NCI-H2107 treated with DMSO at 0.1 percent for 48 hours (cell line): ENCODE data around the gene NHERF2.
"Not testable (repeated sequence)": the region's sequence is repeated elsewhere in the genome, so short reads cannot be mapped to it uniquely, and the experiment has no call there.

Experiments
- DNase-seq: peaks from one replicate; lab custom pipeline; 2025; ENCODE audit not compliant: unreplicated experiment; lab: John Stamatoyannopoulos, UW

Gene NHERF2

DNA sequence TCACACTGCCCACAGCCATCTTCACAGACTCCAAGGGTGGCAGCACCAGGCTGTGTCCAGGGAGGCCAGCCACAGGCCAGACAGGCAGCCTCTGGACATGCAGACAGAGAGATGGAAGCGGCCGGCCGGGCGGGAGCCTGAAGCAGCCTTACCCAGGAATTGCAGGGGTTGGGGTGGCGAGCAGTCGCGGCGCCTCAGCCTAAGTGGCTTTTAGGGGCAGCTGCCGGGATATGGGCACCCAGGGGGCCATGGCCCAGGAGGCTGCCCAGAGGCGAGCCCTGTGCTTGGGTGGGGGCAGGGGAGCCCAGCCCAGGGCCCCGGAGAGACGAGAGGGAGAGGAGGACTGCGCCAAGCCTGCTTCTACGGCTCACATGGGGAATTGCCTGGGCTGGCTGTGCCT is 1.5 kb upstream of the NHERF2 start:
- no peak for DNase-seq

DNA sequence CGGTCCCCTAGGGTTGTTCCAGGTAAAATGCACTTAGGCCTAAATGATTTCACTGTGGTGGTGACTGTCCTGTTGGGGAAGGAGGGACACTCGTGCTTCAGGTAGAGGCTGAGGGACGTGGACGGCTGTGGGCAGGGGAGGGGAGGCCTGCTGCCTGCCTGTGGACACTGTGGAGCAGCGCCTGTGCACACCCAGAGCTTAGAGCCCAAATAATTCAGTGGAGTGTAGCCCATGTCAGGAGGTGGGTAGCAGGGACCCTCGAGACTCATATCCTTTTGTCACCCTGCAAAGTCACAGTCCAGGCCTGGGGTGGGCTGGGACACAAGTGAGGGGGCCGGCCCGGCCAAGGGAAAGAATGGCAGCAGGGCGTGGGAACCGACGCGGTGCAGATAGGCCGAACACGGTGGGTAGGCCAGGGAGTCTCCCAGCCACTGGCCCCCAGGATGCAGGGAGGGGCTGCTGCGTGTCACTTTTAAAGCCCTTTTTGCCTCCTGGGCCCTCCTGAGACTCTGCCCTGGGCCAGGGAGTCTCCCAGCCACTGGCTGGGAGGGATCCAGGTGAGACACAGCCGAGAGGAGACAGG is 733 bp upstream of the NHERF2 start:
- DNase-seq: no peak

DNA sequence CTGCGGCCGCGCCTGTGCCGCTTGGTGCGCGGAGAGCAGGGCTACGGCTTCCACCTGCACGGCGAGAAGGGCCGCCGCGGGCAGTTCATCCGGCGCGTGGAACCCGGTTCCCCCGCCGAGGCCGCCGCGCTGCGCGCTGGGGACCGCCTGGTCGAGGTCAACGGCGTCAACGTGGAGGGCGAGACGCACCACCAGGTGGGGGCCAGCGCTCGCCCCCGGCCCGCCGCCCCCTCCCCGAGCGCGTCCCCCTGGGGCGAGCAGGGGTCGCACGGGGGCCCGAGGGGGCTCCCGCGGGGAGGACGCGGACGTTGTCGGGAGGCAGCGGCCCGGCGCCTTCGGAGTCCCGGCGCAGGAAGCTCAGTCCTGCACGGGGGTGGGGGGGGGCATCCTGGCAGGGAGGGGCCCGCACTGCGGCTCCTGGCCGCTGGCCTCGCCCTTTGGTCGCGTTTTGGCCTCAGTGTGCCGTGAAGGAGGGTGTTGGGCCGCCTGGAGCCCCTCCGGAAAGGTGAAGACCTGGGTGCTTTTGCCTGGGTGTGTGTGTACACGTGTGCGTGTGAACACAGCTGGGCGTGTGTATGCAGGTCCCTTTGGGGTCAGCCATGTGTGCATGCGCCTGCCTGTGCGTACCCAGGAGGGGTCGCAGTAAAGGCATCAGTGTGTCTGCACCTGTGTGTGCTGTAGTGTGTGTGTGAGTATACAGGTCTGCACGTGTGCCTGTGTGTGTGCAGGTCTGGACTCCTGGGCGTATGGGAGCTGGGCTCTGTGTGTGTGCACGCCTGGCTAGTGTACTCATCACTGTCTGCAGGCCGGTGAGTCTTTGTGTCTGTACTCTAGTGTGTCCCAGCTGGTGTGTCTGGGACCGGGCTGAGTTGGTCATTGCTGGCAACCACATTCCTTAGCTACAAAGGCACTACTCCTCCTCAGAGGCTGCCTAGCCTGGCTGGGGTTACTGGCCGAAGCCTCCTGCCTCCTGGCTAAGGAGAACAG is 615 bp downstream of the NHERF2 start:
- DNase-seq: no peak

DNA sequence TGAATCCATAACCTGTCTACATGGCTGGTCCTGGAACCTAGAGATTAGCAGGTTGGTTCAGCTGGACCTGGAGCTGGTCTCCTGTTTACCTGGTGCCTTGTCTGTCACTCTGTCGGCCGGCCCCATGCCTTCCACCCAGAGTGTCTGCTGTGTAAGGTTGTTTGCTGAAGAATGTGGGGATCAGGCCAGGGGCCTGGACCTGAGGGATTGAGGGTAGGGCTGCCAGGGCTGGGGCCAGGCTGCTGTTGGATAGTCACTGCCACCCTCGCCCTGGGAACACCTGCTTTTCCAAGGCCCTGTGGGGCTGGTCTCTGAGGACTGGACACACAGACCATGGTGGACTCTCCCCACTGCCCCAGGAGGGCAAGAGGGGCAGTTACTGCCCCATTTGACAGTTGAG is 1.4 kb downstream of the NHERF2 start:
- DNase-seq: no peak

DNA sequence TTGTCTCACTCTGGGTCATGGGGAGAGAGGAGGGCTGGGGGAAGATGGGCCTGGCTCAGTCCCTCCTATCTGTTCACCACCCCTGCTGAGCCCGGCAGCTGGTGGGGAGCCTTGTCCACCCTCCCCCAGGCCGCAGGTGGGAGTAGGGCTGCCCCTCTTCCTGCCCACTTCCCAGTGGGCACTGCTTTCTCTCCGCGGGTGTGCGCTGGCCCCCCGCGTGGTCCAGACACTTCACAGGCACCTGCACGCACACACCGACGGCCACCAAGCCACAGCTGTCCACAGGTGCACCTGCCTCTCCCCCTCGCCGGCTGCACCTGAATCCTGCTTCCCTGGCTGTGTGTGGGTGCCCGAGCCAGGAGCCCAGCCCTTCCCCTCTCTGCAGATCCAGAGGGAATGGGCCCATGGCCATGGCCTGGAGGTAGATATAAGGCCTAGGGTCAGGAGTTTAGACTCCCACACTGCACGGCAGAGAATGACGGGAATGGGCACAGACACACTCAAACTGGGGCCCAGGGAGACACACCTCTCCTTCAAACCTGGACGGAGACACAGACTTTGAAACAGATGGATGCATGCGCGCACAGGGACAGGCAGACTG is 2.0 kb downstream of the NHERF2 start:
- peak; percentile 42 for DNase-seq

DNA sequence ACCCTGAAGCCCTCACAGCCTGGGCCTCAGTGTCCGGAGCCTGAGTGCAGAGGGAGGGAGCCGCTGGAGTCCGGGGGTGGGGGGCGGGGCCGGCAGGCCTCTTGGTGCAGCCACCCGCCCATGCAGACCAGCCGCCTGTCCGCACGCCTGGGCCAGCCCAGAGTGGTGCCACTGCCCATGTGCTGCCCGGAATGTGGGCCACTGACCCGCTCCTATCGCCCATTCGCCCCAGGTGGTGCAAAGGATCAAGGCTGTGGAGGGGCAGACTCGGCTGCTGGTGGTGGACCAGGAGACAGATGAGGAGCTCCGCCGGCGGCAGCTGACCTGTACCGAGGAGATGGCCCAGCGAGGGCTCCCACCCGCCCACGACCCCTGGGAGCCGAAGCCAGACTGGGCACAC is 2.6 kb downstream of the NHERF2 start:
- no peak for DNase-seq

DNA sequence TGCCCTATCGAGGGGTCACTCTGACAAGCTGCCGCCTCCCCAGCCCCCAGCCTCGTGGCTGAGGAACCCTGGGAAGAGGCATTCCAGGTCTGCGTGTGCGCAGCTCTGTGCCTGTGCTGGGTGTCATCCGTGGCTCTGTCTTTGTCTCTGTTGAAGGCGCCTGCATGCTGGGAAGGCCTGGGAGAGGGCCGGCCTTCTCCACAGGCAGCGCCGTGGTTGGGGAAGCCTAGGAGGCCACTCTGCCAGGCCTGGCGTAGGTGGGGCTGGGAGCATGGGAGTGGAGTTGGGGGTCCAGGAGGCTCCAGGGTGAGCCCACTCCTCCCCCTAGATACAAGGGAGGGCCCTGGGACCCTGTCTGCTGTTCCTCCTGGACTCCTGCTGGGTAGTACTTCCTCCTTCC is 3.3 kb downstream of the NHERF2 start:
- DNase-seq: no peak

DNA sequence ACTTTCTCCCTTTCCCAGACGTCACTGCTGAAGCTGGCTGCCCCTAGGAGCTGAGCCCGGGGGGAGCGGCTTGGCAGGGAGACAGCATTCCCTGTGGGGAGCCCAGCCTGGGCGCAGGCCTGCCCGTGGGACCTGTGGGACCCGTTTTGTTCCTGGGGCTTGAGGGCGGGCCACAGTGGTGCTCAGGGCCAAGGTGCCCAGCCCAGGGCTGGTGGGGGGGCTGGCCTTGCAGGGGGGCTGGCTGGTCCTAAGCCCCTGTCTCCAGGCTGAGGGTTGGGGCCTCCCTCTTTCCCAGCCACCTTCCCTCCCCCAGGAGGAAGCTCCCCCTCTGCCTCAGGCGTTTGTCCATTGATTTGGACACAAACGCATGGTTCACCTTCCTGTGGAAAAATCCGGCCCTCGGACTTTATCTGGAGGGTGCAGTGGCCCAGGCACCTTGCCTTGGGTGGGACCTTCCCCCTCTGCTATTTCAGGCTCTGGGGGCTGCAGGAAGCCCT is 4.4 kb downstream of the NHERF2 start:
- DNase-seq: no peak

DNA sequence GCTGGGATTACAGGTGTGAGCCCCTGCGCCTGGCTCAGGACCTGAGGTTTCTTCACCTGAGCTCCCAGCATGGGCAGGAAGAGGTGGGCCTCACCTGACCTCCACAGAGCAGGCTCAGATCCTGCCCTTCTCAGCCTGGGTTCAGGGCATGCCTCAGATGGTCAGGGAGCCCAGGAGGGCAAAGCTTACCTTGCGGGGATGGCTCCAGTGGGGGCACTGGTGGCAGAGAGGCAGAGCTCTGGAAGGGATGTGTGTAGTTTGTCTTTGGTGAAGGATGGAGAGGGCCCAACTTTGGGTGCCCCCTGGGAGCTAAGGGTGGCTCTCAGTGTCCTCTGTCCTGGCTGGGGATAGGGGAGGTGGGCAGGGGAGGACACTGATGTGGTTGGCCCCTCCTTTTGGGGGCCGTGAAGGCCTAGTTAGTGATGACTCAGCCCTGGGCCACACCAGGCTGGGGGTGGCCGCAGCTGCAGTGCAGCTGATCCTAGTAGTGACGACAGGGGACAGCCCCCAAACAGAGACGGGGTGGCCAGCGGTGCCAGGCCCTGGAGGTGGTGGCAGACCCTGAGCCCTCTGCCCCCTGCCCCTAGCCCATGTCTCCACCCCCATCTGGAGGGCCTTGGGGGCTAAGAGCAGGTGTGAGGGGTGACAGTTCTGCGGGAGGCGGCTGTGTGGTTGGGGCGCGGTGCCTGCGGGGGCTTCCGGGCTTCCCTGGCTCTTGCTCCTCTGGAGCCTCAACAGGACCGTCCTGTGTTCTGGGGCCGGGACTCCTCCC is 5.8 kb downstream of the NHERF2 start:
- no peak for DNase-seq

DNA sequence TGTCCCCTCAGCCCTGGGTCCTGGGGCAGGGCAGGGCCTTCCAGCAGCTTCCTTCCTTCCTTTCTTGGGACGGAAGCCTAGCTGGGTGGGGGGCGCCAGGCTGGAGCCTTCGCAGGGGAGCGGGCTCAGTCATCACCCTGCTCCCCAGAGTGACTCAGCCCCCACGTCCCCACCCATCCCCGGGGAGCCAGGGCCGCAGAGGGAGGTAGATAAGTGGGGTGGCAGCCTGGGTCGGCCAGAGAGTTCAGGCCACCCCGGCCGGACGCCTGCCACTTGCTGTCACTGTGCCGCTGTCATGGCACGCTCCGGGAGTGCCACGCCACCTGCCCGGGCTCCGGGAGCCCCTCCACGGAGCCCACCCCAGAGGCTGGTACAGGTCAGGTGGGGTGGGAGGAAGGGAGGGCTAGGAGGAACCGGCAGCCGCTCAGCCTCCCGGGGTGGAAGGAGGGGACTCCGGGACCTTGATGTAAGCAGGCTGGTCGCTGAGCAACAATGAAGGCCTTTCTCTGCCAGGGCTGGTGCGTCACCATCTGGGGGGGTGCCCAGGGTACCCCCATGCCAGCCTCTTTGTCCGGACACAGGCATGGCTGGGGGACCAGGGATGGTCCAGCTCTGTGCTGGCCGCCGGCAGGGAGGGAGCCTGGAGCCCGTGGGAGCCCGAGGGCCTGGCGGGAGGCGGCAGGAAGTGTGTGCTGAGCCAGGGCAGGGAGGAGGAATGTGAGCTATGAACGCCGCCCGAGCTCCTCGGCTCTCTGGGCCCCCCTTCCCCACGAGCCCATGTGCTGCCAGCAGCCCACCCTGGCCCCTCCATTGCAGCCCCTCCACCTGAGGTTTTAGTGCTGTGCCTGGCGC is 6.6 kb downstream of the NHERF2 start:
- DNase-seq: no peak

DNA sequence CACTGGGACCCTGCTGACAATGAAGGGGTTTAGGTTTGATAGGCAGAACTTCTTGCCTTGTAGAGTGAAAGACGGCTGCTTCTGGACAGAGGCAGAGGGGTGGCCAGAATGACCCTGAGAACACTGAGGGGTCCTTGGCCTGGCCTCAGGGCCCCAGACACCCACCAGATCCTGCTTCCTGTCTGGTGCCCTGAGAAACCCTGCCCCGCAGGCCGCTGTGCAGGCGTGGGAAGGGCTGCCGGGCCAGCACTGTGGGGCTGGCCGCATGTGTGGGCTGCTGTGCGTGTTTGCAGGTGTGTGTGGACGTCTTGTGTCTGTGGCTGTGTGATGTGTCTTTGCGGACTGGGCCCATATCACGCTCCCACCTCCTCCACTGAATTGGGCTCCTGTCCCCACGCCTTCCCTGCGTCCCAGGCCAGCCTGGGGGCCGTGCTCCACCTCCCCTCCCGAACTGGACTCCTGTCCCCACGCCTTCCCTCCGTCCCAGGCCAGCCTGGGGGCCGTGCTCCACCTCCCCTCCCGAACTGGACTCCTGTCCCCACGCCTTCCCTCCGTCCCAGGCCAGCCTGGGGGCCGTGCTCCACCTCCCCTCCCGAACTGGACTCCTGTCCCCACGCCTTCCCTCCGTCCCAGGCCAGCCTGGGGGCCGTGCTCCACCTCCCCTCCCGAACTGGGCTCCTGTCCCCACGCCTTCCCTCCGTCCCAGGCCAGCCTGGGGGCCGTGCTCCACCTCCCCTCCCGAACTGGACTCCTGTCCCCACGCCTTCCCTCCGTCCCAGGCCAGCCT is 7.4 kb downstream of the NHERF2 start:
- DNase-seq: not testable (repeated sequence)

DNA sequence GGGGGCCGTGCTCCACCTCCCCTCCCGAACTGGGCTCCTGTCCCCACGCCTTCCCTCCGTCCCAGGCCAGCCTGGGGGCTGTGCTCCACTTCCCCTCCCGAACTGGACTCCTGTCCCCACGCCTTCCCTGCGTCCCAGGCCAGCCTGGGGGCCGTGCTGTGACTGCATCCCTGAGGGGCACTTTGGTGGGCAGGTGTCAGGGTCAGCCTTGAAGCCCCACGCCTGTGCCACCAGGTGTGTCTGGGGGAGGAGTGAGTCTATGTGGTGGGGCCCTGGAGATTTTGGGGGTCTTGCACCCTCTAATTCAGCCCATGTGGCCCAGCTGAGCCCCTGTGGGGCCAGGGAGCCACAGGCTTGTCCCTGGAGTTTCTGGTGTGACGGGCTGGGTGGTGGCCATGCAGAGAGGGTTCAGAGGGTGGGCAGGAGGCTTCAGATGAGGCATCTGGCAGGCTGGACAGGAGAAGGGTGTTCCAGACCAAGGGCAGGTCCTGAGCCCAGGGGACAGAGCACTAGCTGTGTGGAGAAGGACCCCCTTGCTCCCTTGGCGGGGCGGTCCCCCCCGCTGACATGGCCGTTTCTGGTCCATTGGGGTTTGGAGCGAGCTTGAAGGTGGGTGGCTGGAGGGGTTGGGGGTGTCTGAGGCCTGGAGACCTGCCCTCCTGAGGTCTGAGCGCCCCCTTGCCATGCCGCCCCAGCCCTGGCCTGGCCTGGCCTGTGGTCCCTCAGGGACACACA is 8.2 kb downstream of the NHERF2 start:
- DNase-seq: no peak

DNA sequence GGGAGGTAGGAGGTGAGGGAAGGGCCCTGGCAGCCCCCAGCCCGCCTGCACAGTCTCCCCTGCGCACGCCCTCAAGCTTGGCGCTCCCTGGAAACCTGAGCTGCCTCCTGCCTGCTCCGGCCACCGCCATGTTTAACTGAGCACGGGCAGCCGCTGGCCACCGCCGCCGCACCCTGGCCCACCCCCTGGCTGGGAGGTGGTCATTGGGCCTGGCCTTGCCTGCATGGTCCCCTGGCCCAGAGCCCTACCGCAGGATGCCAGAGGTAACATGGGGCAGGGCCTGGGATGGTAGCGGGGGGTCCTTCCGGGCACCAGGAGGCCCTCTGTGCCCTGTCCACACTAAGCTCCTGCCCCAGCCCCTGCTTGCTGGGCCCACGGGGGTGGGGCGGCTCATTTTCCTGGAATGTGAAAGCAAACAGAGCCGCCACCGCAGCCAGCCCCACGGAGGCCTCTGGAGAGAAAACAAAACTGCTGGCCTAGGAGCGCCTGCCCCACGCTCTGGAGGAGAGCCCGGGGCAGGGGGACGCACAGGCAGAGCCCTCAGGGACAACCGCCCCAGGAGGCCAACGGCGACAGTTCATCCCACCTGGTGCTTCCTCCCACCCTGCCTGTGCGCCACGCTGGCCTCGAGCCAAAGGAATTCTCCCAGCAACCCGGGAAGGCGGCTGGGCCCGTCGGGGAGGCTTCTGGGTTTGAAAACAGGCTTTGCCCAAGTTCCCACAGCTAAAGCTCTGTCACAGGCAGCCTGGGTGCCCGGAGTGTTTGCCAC is 8.9 kb downstream of the NHERF2 start:
- DNase-seq: peak; percentile 77

DNA sequence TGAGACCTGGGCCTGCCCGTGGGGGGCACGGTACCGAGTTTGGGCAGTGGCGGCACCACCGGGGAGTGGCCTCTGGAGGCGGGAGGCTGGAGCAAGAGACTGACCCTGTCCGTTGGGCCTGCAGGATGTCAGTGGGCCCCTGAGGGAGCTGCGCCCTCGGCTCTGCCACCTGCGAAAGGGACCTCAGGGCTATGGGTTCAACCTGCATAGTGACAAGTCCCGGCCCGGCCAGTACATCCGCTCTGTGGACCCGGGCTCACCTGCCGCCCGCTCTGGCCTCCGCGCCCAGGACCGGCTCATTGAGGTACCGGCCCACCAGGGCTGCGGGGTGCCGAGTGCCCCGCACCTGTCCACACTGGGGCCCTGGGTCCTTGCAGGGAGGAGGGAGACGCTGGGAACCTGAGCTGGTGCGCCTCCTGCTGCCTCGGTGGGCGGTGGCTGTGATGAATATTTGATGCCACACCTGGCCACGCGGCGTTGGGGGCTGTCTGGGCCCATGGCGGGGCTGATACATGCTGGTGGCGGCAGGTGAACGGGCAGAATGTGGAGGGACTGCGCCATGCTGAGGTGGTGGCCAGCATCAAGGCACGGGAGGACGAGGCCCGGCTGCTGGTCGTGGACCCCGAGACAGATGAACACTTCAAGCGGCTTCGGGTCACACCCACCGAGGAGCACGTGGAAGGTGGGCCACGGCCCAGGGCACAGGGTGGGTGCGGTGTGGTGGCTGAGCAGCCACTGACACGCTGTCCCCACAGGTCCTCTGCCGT is 9.7 kb downstream of the NHERF2 start:
- DNase-seq: peak; percentile 14

DNA sequence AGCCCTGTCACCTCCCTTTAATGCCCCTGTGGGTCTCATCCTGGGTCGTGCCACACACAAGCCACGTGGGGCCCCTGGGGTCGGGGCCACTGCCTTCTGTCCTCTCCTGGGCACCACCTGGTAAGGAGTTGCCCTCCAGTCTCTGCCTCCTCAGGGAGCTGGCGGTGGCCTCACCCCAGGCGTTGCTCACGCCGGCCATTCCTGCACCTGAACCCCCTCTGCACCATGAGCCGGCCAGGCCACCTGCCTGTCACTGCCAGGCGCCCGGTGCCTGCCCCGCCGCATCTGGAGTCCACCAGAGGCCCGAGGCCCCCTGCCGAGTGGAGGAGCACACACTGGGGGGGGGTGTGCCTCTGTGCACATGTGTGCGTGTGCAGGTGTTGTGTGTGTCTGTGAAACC is 10.4 kb downstream of the NHERF2 start:
- DNase-seq: no peak

DNA sequence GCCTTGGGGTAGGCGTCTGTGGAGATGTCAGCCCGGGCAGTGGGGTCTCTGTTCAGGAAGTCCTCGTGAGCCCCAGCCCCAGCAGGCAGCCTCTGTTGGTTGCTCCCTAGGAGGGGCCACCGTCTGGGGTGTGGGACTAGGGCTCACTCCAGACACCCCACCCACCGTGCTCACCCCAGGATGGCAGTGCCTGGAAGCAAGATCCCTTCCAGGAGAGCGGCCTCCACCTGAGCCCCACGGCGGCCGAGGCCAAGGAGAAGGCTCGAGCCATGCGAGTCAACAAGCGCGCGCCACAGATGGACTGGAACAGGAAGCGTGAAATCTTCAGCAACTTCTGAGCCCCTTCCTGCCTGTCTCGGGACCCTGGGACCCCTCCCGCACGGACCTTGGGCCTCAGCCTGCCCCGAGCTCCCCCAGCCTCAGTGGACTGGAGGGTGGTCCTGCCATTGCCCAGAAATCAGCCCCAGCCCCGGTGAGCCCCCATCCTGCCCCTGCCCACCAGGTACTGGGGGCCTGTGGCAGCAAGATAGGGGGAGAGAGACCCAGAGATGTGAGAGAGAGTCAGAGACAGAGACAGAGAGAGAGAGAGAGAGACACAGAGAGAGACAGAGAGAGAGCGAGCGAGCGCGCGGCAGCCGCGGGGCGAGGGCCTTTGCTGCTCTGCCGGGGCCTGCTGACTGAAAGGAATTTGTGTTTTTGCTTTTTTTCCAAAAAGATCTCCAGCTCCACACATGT is 11.1 kb downstream of the NHERF2 start:
- DNase-seq: no peak
